Osteocyte (in vitro differentiated cells): ENCODE measurements around the gene QSER1. TPM values are rescaled to one million over a fixed set of nuclear protein-coding genes. Genes with fewer than 3 reads are reported as not detected.

Source experiments
- DNase-seq: peaks from one replicate; pipeline ENCODE4 v3.0.0; 2021; ENCODE audit warnings: mixed read lengths; ENCODE audit not compliant: unreplicated experiment; ENCODE audit errors: extremely low spot score
- H3K27ac Mint-ChIP-seq: one replicate; pipeline ENCODE4 v1.8.0; 2021; ENCODE audit warnings: mild to moderate bottlenecking, mixed read lengths; ENCODE audit not compliant: unreplicated experiment
- H3K27me3 Mint-ChIP-seq: one replicate; pipeline ENCODE4 v1.8.0; 2021; ENCODE audit warnings: mixed read lengths; ENCODE audit not compliant: unreplicated experiment
- H3K36me3 Mint-ChIP-seq: one replicate; pipeline ENCODE4 v1.8.0; 2021; ENCODE audit warnings: mixed read lengths; ENCODE audit not compliant: unreplicated experiment
- H3K4me1 Mint-ChIP-seq: one replicate; pipeline ENCODE4 v1.8.0; 2021; ENCODE audit warnings: mixed read lengths; ENCODE audit not compliant: unreplicated experiment
- H3K4me3 Mint-ChIP-seq: one replicate; pipeline ENCODE4 v1.8.0; 2021; ENCODE audit warnings: mild to moderate bottlenecking, moderate library complexity, mixed read lengths; ENCODE audit not compliant: unreplicated experiment
- H3K9me3 Mint-ChIP-seq: one replicate; pipeline ENCODE4 v1.8.0; 2021; ENCODE audit warnings: mixed read lengths; ENCODE audit not compliant: unreplicated experiment
- total RNA-seq: library from RNA; stranded (reverse); gene quantifications from 2 replicates; pipeline ENCODE4 v1.2.1, GENCODE V29; 2021
- TF ChIP-seq, protein P1 (sequence below): fragments of 200-600 bp; sonication (generic); IDR thresholded peaks from 2 replicates; pipeline ENCODE4 v1.5.0; 2021; ENCODE audit warnings: antibody characterized with exemption, mild to moderate bottlenecking, moderate library complexity

Gene QSER1
- total RNA-seq, 1 donor from 2014 or later, result 32.4 TPM

DNA sequence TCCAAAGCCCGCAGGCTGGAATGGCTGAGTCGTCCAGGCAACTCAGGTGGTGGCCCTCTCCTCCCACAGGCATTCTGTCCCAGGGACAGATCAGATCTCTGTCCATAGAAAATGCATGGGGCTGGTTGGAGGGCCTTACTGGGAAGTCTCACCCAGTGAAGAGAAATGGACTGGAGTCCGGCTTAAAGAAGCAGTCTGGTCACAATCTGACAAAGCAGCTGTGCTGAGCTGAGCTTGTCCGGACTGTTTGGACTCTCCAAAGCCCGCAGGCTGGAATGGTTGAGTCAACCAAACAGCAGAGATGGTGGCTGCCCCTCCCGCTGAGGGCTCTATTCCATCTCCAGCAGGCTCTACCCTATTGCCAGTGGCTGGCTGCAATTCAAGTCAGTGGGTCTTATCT, 108.7 kb downstream of the QSER1 start:
- Mint-ChIP-seq H3K9me3 (peaks cover 16% of the 10 kb centered on the region), H3K27me3 (peaks cover 2% of the 10 kb centered on the region), H3K4me3 (no peak overlapping the region), H3K27ac (no peak overlapping the region), H3K36me3 (peaks cover 5% of the 10 kb centered on the region), H3K4me1 (peaks cover 13% of the 10 kb centered on the region)
- TF ChIP-seq, protein P1, sequence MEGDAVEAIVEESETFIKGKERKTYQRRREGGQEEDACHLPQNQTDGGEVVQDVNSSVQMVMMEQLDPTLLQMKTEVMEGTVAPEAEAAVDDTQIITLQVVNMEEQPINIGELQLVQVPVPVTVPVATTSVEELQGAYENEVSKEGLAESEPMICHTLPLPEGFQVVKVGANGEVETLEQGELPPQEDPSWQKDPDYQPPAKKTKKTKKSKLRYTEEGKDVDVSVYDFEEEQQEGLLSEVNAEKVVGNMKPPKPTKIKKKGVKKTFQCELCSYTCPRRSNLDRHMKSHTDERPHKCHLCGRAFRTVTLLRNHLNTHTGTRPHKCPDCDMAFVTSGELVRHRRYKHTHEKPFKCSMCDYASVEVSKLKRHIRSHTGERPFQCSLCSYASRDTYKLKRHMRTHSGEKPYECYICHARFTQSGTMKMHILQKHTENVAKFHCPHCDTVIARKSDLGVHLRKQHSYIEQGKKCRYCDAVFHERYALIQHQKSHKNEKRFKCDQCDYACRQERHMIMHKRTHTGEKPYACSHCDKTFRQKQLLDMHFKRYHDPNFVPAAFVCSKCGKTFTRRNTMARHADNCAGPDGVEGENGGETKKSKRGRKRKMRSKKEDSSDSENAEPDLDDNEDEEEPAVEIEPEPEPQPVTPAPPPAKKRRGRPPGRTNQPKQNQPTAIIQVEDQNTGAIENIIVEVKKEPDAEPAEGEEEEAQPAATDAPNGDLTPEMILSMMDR, result no peak
- no peak for DNase-seq

DNA sequence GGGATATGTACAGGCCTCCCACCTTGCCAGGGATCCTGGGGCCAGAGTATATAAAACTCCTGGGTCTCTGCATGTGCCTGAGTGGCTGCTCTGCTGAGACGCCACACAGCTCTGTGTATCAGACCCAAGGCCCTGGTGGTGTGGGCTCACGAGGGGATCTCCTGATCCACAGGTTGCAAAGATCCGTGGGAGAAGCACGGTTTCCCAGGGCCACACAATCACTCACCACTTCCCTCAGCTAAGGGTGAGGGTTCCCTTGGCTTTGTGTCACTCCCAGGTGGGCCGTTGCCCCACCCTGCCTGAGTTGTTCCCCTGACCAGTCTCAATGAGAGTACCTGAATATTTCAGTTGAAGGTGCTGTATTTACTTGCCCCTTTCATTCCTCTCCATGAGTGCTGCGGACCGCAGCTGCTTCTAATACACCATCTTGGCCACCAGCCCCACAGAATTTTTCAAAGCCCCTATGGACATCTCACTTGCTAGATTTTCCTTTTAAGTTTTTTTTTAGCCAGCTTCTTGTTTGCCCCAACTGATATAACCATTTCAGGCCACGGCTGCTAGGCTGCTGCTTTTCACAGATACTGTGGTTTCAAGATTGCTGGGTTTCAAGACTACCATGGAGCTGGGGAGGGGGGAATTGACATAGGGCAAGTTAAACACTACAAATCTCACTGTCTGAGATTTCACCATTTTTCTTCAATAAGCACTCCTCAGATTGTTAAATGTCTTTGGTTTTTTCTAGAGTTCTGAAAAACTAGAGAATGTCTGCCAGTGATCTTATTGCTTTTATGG, 109.3 kb downstream of the QSER1 start:
- peaks cover 16% of the 10 kb centered on the region for H3K9me3 Mint-ChIP-seq
- H3K27ac Mint-ChIP-seq, result no peak overlapping the region
- peaks cover 13% of the 10 kb centered on the region for H3K4me1 Mint-ChIP-seq
- peaks cover 5% of the 10 kb centered on the region for H3K36me3 Mint-ChIP-seq
- TF ChIP-seq, protein P1, result no peak
- DNase-seq, result no peak
- peaks cover 2% of the 10 kb centered on the region for H3K27me3 Mint-ChIP-seq
- no peak overlapping the region for H3K4me3 Mint-ChIP-seq

DNA sequence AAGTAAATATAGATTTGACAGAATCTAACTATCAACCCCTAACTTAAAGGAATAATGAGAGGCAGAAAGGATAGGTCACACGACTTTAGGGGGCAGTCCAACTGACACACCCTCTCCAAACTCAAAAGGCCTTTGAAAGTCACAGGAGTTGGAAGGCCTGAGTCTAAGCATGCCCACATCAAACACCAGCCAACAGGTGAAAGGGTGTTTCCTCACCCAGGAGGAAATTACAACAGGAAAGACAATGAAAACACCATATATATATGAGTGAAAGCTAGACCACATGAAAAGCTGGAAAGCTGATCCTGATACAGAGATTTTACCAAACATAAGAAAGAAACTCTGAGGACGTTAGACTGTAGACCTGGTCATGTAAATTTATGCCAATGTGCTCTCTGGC, 112.6 kb downstream of the QSER1 start:
- Mint-ChIP-seq H3K9me3 (peaks cover under 1% of the 10 kb centered on the region), H3K4me3 (no peak overlapping the region), H3K36me3 (no peaks in the 10 kb centered on the region), H3K27ac (no peak overlapping the region), H3K4me1 (peaks cover 6% of the 10 kb centered on the region), H3K27me3 (no peaks in the 10 kb centered on the region)
- TF ChIP-seq, protein P1, result no peak
- DNase-seq, result no peak

- no peaks in the 10 kb centered on the region for H3K9me3 Mint-ChIP-seq
- H3K36me3 Mint-ChIP-seq, result no peaks in the 10 kb centered on the region
- TF ChIP-seq, protein P1, result no peak
Measured at GRCh38 chr11:33006010-33006409, 113.4 kb downstream of the QSER1 start.

DNA sequence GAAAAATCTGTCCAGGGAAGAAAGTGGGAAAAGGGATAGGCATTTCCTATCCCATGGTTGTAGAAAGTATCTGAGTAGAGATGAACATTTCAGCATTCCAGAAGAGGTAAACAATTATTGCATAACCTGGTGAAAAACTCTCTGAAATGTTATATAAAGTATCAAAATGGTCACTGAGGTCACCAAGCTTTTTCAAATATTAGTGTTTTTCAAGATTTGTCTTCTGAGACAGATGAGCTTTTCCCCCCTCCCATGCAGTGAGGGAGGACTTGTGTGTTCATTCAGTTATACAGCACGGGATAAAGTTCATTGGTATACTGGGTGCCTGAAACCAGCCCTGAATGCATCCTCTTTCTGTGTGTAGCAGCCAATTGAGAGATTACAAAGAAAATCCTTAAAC, 121.1 kb downstream of the QSER1 start:
- Mint-ChIP-seq H3K27ac (no peak overlapping the region), H3K9me3 (no peaks in the 10 kb centered on the region), H3K27me3 (no peaks in the 10 kb centered on the region), H3K4me3 (no peak overlapping the region), H3K36me3 (no peaks in the 10 kb centered on the region), H3K4me1 (peaks cover 20% of the 10 kb centered on the region)
- DNase-seq, result no peak
- TF ChIP-seq, protein P1, result no peak

More at GRCh38 chr11:33006010-33006409, 113.4 kb downstream of the QSER1 start:
- Mint-ChIP-seq H3K27me3 (no peaks in the 10 kb centered on the region), H3K27ac (no peak overlapping the region), H3K4me3 (no peak overlapping the region), H3K4me1 (no peaks in the 10 kb centered on the region)
- no peak for DNase-seq
